Right lobe of liver (tissue), 4 donors: ENCODE data around the gene MRTO4.

ENCODE experiments used
- CTCF ChIP-seq, 4 donors: fragments of 200-600 bp in 3 of 4; fragments of 450-650 bp in 1 of 4; IDR thresholded peaks; one replicate each; pipeline versions ENCODE4 v1.5.1 to v1.8.0; 2016 to 2022; ENCODE audit warnings: antibody characterized with exemption in 4 of 4, mild to moderate bottlenecking in 2 of 4
- POLR2A ChIP-seq: fragments of 450-650 bp; IDR thresholded peaks from one replicate; pipeline ENCODE4 v1.6.1; 2017; ENCODE audit warnings: antibody characterized with exemption, mild to moderate bottlenecking
- donor health status: DM: no; HTN: no; CAD: no.
- donor health status: DM: no; HTN: no; CAD: no.
- donor health status: DM: no; HTN: yes; CAD: no.

- no peak for TF ChIP-seq CTCF (IDR thresholded peaks at IDR 0.05)
- no peak for TF ChIP-seq POLR2A
Observed at GRCh38 chr1:19300211-19300610, 48.6 kb downstream of the MRTO4 start.
